ENCODE results near the gene AGR3.
"Not testable (repeated sequence)": the region's sequence is repeated elsewhere in the genome, so short reads cannot be mapped to it uniquely, and the experiment has no call there.

GRCh38 chr7:16853189-16853588 is 28.6 kb downstream of the AGR3 start:
- TF ChIP-seq CTCF, POLR2AphosphoS5 (IDR thresholded peaks at IDR 0.05): not testable (repeated sequence)

Measured in stomach (tissue), 4 donors.